Endometrial microvascular endothelial cells (primary cell): ENCODE measurements around the gene ZNF248. TPM values are rescaled to one million over a fixed set of nuclear protein-coding genes. Genes with fewer than 3 reads are reported as not detected.
"Not testable (repeated sequence)": the region's sequence is repeated elsewhere in the genome, so short reads cannot be mapped to it uniquely, and the experiment has no call there.

Source experiments
- in situ Hi-C: cut with HindIII; loops from 2 replicates; pipeline ENCODE4 v1.10.0; 2017; ENCODE audit warnings: low sequenced_read_pairs, low pct_unique_long_range_greater_than_20kb; ENCODE audit errors: inconsistent ontology term
- total RNA-seq: library from RNA; depleted of rRNA; stranded (reverse); fragments of >200 nt; gene quantifications from one replicate; pipeline ENCODE4 v1.2.3, GENCODE V29; 2015; ENCODE audit errors: inconsistent ontology term

ZNF248 gene
- 5.6 TPM for total RNA-seq

DNA sequence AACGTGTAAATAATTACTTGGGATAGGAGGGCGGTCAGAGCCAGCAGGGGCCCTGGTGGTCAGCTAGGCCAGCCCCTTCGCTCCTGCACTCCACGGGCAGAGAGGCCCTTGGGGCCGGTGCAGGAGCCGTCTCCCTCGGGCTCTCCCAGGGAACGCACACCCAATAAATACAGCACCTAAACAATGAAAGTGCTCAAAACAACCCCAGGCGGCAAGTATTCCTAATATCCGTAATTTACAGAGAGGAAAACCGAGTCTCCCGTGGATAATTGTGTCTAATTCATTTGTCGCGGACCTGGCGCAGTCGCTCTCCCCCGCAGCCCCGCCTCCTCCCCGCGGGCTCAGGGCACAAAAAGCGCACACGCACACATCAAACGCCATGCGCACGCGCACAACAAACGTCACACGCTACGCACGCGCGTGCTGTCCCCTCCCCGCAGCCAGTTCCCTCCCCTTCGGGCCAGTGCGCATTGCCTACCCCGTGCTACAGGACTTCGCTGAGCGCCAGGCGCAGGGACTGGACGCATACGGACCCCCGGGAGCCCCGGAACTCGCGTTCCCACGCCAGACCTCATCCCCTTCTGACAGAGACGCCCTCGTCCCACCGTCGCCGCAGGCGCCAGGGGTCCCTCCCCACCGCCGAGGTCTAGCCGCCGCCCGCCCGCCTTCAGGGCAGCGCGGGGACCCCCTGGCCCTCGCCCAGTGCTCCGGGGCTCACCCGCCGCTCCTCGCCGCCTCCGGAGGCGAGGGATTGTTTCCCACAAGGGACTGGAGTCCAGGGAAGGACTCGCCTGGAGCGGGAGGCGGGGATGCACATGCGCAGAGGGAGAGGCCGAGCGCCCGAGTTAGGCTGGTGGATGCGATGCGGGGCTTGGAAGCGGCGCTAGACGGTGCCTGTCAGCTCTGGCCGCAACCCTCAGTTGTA, at the start of gene ZNF248:
ZNF248 (minus strand) TSS at position 324 of the 925 bp plus-strand sequence. CDS start 1,300 bp downstream, outside the sequence.
- in situ Hi-C loops = no loop called here

DNA sequence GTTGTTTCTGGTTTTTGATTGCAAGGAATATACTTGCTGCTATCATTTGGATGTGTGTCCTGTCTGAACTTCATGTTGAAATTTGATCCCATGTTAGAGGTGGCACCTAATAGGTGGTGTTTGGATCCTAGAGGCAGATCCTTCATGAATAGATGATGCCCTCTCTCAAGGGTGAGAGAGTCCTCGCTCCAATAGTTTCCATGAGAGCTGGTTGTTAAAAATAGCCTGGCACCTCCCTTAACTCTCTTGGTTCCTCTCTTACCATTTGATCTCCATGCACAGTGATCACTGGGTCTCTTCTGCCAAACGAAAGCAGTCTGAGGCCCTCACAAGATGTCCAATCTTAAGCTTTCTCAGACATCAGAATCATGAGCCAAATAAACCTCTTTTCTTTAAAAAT, 49.0 kb upstream of the ZNF248 start:
- in situ Hi-C loops = no loop called here

DNA sequence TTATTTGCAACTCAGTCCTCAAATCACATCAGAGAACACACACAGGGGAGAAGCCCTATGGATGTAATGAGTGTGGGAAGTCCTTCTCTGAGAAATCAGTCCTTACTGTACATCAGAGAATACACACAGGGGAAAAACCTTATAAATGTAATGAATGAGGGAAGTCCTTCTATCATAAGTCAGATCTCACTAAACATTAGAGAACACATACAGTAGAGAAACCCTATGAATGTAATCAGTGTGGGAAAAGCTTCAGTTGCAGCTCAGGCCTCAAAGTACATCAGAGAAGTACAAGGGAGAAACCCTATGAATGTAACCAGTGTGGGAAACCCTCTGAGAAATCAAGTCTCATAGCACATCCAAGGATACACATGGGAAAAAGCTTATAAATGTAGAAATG, 39.0 kb upstream of the ZNF248 start:
- in situ Hi-C loops = no loop called here

DNA sequence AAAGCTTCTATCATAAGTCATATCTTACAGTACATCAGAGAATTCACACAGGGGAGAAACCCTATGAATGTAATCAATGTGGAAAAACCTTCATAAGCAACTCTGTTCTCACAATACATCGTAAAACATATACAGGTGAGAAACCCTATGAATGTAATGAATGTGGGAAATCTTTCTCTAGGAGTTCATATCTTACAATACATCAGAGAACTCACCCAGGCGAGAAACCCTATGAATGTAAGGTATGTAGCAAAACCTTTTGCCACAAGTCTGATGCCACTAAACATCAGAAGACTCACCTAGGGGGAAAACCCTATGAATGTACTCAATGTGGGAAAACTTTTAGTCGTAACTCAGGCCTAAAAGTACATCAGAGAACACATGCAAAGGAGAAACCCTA, 38.3 kb upstream of the ZNF248 start:
- in situ Hi-C loops = no loop called here

DNA sequence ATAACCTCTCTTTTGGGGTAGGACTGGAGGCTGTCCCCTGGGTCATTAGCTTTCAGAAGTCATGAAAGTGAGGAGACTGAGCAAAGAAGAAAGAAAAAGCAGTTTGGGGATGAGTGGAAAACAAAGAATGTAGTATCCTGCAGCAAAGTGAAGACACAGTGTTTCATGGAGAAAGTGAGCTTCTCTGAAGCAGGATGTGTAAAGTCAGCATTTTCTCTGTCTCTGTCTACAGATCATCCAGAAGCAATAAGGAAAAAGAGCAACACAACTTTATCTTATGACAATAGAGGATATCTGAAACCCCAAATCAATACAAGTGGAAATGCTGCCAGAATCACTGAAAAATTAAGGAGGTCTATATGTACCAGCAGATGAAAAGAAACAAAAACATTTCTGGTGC, 28.4 kb upstream of the ZNF248 start:
- in situ Hi-C loops = no loop called here

DNA sequence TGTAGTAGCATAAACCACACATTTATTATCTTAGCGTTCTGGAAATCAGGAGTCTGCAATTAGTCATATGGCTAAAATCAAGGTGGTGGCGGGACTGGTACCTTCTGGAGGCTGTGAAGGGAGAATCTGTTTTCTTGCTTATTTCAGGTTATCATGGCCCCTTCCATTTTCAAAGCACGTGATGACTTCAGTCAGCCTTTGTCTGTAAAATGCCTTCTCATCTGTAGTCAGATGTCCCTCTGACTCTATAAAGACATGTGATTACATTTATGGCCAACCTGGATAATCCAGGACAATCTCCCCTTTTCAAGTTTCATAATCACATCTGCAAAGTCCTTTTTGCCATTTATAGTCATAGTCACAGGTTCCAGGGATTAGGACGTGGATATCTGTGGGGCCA, 15.5 kb upstream of the ZNF248 start:
- in situ Hi-C loops = no loop called here

DNA sequence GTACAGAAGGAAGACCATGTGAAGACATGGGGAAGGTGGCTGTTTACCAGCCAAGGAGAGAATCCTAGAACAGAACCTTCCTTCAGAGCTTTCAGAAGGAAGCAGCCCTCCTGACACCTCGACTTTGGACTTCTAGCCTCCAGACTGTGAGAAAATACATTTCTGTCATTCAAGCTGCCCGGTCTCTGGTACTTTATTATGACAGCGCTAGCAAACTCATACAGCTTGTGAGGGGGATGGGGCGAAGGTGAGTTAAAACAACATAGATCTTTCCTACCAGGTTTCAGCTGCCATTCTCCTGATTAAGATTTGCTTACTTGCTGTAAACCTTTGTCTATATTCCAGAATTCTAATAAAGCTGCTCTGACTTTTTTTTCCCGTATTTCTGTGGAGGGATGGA, 14.9 kb upstream of the ZNF248 start:
- in situ Hi-C loops = no loop called here

DNA sequence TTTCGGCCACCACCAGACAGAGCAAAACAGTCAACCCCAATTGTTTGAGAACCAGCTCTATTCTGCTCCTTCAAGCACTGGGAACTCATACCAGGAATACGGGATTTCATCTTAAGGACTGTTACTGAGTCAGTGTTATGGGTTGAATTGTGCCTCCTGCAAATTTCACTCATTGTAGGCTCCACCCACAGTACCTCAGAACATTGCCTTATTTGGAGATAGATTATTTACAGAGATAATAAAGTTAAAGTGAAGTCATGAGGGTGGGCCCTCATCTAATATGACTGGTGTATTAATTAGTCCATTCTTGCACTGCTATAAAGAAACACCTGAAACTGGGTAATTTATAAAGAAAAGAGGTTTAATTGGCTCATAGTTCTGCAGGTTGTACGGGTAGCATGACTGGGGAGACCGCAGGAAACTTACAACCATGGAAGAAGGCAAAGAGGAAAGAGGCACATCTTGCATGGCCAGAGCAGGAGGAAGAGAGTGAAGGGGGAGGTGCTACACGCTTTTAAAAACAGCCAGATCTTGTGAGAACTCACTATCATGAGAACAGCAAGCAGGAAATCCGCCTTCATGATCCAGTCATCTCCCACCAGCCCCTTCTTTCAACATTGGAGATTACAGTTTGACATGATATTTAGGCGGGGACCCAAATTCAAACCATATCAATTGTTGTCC, 14.3 kb upstream of the ZNF248 start:
- in situ Hi-C loops = no loop called here

DNA sequence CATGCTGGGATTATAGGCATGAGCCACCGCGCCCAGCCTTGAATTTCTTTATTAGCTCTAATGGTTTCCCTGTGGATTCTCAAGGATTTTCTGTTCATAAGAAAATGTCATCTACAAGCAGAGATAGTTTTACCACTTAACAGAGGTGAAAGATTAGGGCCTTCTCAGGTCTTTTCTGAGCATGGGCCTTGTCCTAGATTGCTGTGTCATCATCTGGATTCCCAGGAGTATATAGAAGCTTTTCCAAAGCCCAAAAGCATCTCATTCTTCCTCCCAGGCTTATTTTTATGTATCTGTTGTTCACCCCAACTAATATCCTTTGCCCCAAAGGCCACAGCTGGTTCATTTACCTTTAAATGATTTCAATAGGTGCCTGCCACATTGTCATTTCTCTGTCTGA, 13.7 kb upstream of the ZNF248 start:
- in situ Hi-C loops = no loop called here

DNA sequence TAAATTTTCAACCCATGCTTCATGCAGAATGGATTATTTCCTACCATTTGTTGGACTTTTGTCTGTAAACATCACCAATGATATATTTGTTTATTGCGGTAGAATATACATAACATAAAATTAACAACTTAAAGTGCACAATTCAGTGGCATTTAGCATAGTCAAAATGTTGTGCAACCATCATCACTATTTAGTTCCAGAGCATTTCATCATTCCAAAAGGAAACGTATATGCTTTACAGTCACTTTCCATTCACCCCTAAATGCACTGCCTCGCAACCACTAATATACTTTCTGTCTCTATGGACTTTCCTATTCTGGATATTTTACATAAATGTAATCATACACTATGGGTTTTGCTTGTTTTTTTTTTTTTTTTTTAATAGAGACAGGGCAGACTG, 11.4 kb upstream of the ZNF248 start:
- in situ Hi-C loops = no loop called here

DNA sequence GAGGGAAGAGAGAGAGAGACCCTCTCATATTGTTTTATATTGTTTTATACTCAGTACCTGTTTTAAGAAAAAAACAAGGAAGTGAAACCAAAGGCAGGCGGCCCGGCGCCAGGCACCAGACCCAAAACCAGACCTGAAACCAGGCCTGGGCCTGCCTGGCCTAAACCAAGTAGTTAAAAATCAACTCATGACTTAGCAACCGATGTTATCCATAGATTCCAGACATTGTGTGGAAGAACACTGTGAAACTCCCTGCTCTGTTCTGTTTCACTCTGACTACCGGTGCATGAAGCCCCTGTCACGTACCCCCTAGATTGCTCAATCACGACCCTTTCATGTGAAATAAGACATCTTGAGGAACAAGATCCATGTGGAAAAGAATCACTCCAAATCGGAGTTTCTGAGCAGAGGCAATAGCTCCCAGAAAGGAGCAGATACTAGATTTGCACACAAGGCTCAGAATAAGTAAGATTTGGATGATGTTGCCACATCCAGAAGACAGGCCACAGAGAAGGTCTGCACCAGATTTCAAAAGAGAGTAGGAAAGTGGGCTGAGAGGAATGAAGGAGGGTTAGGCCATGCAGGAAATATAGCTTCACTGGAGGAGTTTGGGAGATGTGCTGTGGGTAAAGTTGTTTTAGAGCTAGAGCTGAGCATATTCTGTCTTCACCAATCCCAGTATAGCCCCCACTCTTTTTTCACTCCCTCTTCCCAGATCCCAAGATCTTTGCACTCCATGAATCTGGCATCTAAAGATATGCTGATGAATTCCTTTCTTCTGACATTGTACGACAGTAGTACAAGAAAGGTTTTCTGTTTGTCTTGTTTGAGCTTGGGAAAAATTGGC, 8.8 kb upstream of the ZNF248 start:
- in situ Hi-C loops = no loop called here

DNA sequence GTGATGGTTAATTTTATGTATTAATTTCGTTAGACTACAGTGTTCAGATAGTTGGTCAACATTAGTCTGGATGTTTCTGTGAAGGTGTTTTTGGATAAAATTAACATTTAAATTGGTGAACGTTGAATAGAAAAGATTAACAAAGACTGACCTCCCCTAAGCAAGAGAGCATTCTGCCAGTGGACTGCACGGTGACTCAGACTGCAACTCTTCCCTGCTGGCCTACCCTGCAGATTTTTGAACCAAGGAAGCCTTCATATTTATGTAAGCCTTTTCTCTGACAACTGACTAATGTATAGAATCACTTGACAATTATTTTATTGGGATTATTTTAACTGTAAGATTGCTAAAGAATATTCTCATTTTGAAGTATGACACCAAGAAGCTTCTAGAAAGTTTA, 7.9 kb upstream of the ZNF248 start:
- in situ Hi-C loops = no loop called here

DNA sequence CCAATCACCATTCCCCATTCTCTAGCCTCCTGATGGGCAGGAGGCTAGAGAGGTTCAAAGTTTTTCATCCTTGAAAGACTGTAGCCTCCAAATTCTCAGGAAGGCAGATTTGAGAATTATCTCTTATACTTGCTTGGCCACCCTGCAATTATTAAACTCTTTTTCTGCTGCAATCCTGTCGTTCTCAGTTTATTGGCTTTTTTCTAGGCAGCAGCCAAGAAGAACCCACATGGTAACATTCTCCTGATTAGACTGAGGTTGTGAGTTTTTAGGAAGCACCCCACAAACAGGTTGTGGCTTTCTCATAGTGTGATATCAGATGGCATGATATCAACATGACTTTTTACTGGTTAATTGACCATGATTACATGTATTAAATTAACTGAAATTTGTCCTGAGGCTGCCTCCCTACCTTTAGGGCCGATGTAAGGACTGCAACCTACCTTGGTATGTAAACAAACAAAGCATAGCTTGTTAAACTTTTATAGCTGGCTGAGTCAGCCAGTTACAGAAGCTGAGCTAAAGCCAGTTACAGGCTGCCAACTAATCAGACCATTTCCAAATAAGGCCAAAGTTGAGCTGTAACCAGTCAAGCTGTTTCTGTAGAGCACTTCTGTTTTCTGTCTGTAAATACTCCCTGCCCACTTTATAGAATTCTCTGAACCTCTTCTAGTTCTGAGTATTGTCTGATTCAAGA, 3.2 kb upstream of the ZNF248 start:
- in situ Hi-C loops = no loop called here

DNA sequence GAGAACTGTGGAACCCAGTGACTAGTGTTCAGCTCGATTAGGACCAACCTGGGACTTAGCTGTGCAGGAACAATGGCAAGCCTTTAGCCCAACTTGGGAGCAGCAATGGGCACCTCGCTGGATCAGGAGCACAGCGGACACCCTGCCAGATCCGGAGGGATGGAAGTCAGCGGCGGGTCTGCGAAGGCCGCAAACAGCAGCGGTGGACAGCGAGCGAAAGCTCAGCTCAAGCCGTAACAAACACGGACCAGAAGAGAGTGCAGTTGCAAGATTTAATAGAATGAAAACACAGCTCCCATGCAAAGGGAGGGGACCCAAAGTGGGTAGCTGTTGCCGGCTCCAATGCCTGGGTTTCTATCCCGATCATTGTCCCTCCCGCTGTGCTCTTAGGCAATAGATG, 1.9 kb upstream of the ZNF248 start:
- in situ Hi-C loops = not testable (repeated sequence)

DNA sequence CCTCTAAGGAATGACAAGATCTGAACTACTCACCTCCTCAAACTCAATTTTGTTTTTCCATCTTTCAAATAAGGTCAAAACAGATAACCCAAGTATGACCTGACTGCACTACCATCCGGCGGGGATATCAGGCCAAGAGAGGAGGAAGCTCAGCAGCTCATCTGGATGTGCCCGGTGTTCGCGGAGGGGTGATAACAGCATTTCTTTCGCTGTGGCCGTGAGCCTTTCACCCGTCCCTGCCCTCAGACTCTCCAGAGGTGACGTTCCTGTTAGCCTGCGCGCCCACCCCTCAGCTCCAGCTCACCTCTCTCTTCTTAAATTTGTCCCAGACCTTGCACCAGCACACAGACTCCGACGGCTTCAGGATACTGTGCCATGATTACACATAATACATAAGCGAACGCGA, 526 bp downstream of the ZNF248 start:
- in situ Hi-C loops = no loop called here

DNA sequence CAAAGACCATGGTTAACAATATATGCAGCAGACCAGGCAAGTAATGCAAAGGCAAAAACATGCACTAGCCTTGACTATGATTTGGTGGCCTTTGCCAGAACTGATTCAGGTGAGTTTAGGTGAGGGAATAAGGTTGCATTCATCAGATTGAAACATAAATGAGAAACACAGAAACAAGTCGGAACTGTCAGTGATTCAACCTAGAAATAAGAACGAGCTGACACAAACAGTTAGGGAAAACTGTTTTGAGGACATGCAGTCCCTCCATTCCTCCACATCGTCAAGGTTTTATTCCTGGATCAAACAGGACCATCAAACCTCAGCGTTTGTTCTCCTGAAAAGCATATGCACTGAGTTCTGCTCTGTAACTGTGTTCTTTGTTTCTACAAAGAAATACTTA, 1.8 kb downstream of the ZNF248 start:
- in situ Hi-C loops = no loop called here

DNA sequence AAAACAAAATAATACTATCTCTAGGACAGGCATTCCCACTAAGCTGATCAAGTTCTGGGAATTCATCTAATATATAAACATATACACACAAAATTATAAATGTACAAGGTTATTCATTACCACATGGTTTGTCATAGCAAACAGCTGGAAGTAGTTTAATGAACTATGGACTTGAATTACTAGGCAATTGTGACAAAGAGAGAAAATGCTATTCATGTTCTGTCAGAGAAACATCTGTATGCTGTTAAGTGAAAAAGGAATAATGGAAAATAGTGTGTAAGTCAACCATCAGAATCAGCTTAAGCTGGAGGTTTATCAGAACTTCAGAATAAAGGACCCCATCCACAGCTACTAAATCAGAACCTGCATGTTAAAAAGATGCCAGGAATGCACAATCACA, 2.8 kb downstream of the ZNF248 start:
- in situ Hi-C loops = no loop called here

DNA sequence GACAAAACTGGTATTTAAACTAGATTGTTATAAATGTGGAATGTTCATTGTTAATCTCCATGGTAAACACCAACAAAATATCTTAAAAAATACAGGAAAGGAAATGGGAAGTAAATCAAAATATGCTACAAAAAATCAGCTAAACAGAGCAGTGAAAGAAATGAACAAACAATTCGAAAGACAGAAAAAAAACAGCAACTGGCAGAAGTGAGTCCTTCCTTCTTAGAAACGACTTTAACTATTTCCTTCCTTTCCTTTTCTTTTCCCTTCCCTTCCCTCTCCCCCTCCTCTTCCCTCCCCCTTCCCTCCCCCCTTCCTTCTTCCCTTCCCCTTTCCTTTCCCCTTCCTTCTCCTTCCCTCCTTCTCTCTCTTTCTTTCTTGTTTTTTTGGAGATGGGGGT, 12.8 kb downstream of the ZNF248 start:
- in situ Hi-C loops = no loop called here

DNA sequence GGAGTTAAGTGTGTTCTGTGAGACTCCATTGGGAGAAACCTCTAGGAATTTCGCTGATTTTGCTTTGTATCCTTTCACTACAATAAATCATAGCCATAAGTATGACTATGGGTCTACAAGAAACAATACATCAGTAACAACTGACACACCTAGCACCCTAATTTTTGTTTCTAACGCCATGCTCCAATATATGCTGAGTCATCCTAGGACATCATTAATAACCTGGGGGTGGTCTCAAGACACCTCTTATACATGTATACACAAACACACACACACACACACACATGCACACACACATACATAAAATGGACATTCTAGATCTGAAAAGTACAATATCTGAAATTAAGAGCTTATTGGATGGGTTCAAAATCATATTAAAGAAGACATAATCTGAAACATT, 18.2 kb downstream of the ZNF248 start:
- in situ Hi-C loops = no loop called here
